HCT116 (cell line): Measurements from ENCODE around the gene PAK6. TPM values are rescaled to one million over a fixed set of nuclear protein-coding genes. Genes with fewer than 3 reads are reported as not detected.

Experiments
- ATAC-seq: fragments of 200-7000 bp; cut with Tn5 transposase; 2 replicates; pipeline ENCODE4 v1.9.1; 2020; ENCODE audit warnings: mild to moderate bottlenecking, moderate library complexity
- BruUV-seq: library from RNA; stranded (reverse); fragments of 400-500 nt; replicated peaks from 2 replicates; lab custom pipeline; 2021; lab: Mats Ljungman, UMichigan
- CTCF ChIA-PET: fragments of 300-600 bp; sonication (Branson Sonifier 250); formaldehyde crosslinking; loops from one replicate; lab custom pipeline; 2021; ENCODE audit warnings: antibody characterized with exemption; lab: Charles Lee
- POLR2A ChIA-PET: fragments of 300-600, 350-600 bp; sonication (Branson Sonifier 250); formaldehyde crosslinking; loops from one replicate; lab custom pipeline; 2021; ENCODE audit warnings: antibody characterized with exemption; lab: Charles Lee
- RAD21 ChIA-PET, 2 experiments: fragments of 300-600 bp; sonication (Branson Sonifier 250); formaldehyde crosslinking; loops; one replicate each; lab custom pipeline; 2023; ENCODE audit warnings: low total read pairs in 2 of 2; ENCODE audit not compliant: uncharacterized antibody in 2 of 2, unreplicated experiment in 2 of 2, low non-redundant PET in 1 of 2; lab: Charles Lee
- DNase-seq: peaks from one replicate; pipeline ENCODE4 v3.0.0-alpha.2; 2010; ENCODE audit warnings: low read depth, low spot score
- H2AFZ ChIP-seq: fragments of 200-600 bp; shearing (Covaris generic), sonication (generic); 2 replicates; pipeline ENCODE4 v1.6.1; 2017; ENCODE audit warnings: low read depth, mixed run types, mixed read lengths, antibody characterized with exemption, low read length; ENCODE audit not compliant: poor library complexity, severe bottlenecking
- H3K27ac ChIP-seq: 2 replicates; pipeline ENCODE4 v1.5.1; 2012; ENCODE audit warnings: low read depth, low read length
- H3K27me3 ChIP-seq: fragments of 200-600 bp; sonication (generic); 2 replicates; pipeline ENCODE4 v1.6.1; 2016; ENCODE audit warnings: mixed run types, low read length, mixed read lengths; ENCODE audit not compliant: insufficient read depth
- H3K36me3 ChIP-seq, 2 experiments: fragments of 200-500 bp in 1 of 2; fragments of 200-600 bp in 1 of 2; sonication (Bioruptor generic) in 1 of 2; sonication (generic) in 1 of 2; 2 replicates each; pipeline versions ENCODE4 v1.5.1 to v1.6.1; 2014 to 2016; ENCODE audit warnings: low read length in 2 of 2, inconsistent platforms in 1 of 2, mixed read lengths in 1 of 2, mixed run types in 1 of 2; ENCODE audit not compliant: insufficient read depth in 2 of 2, control insufficient read depth in 1 of 2
- H3K4me1 ChIP-seq, 2 experiments: fragments of 200-600 bp in 1 of 2; sonication (generic) in 1 of 2; 2 replicates each; pipeline versions ENCODE4 v1.5.1 to v1.6.1; 2012 to 2017; ENCODE audit warnings: low read length in 2 of 2, inconsistent platforms in 1 of 2, mild to moderate bottlenecking in 1 of 2, mixed read lengths in 1 of 2, mixed run types in 1 of 2, moderate library complexity in 1 of 2; ENCODE audit not compliant: insufficient read depth in 2 of 2, control insufficient read depth in 1 of 2
- H3K4me2 ChIP-seq: fragments of 200-600 bp; sonication (generic); 2 replicates; pipeline ENCODE4 v1.6.1; 2017; ENCODE audit warnings: mixed run types, low read length, mixed read lengths
- H3K4me3 ChIP-seq, 2 experiments: fragments of 200-600 bp in 1 of 2; sonication (generic) in 1 of 2; replicated peaks in 1 of 2; 2 replicates each; pipeline ENCODE4 v1.5.1; 2011 to 2016; ENCODE audit warnings: low read length in 2 of 2, control low read depth in 1 of 2, low read depth in 1 of 2, mild to moderate bottlenecking in 1 of 2, mixed read lengths in 1 of 2, mixed run types in 1 of 2
- H3K79me2 ChIP-seq: fragments of 200-600 bp; sonication (generic); 2 replicates; pipeline ENCODE4 v1.6.1; 2017; ENCODE audit warnings: mild to moderate bottlenecking, mixed run types, low read length, moderate library complexity, mixed read lengths; ENCODE audit not compliant: insufficient read depth
- H3K9ac ChIP-seq: fragments of 200-600 bp; sonication (generic); 2 replicates; pipeline ENCODE4 v1.6.1; 2016; ENCODE audit warnings: low read length, mixed read lengths
- H3K9me2 ChIP-seq: fragments of 200-600 bp; sonication (generic), shearing (Covaris generic); 2 replicates; pipeline ENCODE4 v1.6.1; 2017; ENCODE audit warnings: mixed run types, mild to moderate bottlenecking, moderate library complexity; ENCODE audit not compliant: insufficient read depth
- H3K9me3 ChIP-seq, 2 experiments: fragments of 200-500 bp in 1 of 2; fragments of 200-600 bp in 1 of 2; sonication (Bioruptor generic) in 1 of 2; sonication (generic) in 1 of 2; 2 replicates each; pipeline ENCODE4 v1.6.1; 2014 to 2017; ENCODE audit warnings: low read length in 2 of 2, mixed read lengths in 2 of 2, inconsistent platforms in 1 of 2, low read depth in 1 of 2, mild to moderate bottlenecking in 1 of 2, mixed run types in 1 of 2, moderate library complexity in 1 of 2; ENCODE audit not compliant: control insufficient read depth in 1 of 2, insufficient read depth in 1 of 2
- H4K20me1 ChIP-seq: fragments of 200-600 bp; sonication (generic), shearing (Covaris generic); 2 replicates; pipeline ENCODE4 v1.6.1; 2017; ENCODE audit warnings: mixed run types, mild to moderate bottlenecking, moderate library complexity; ENCODE audit not compliant: insufficient read depth
- ELF1 ChIP-seq: IDR thresholded peaks from 2 replicates; pipeline ENCODE4 v1.6.1; 2012; ENCODE audit warnings: low read depth, borderline replicate concordance
- EZH2 ChIP-seq: fragments of 200-600 bp; sonication (generic); IDR thresholded peaks from 2 replicates; pipeline ENCODE4 v1.6.1; 2017; ENCODE audit warnings: antibody characterized with exemption, mixed run types
- JUND ChIP-seq: IDR thresholded peaks from 2 replicates; pipeline ENCODE4 v1.6.1; 2012
- POLR2AphosphoS5 ChIP-seq: IDR thresholded peaks from 2 replicates; pipeline ENCODE4 v1.6.1; 2011; ENCODE audit warnings: mild to moderate bottlenecking, low read depth, low read length, moderate library complexity
- RAD21 ChIP-seq: IDR thresholded peaks from 2 replicates; pipeline ENCODE4 v1.6.1; 2012; ENCODE audit warnings: low read depth, mild to moderate bottlenecking
- TCF7L2 ChIP-seq: IDR thresholded peaks from 2 replicates; pipeline ENCODE4 v1.7.0; 2011; ENCODE audit warnings: borderline replicate concordance, inconsistent platforms; ENCODE audit not compliant: insufficient read depth, insufficient read length; ENCODE audit errors: extremely low read depth
- ZFX ChIP-seq: fragments of 450-650 bp; IDR thresholded peaks from 2 replicates; pipeline ENCODE4 v1.6.1; 2017
- ZNF274 ChIP-seq: fragments of 200-500 bp; sonication (Bioruptor generic); IDR thresholded peaks from 2 replicates; pipeline ENCODE4 v1.6.1; 2014; ENCODE audit warnings: mild to moderate bottlenecking, low read depth, low read length, inconsistent platforms
- intact Hi-C: fragments of 100-400 bp; cut with micrococcal nuclease; formaldehyde crosslinking; loops from 2 replicates; pipeline ENCODE4 v1.10.0; 2022
- total RNA-seq: library from RNA; stranded (reverse); gene quantifications from one replicate; pipeline ENCODE4 v1.2.1, GENCODE V29; 2021; ENCODE audit not compliant: unreplicated experiment
- TF ChIP-seq, protein P1 (sequence below): IDR thresholded peaks from 2 replicates; pipeline ENCODE4 v1.6.1; 2012
- TF ChIP-seq, protein P2 (sequence below), 3 experiments: fragments of 200-600 bp in 1 of 3; sonication (generic) in 1 of 3; IDR thresholded peaks in 2 of 3; conservative IDR thresholded peaks in 1 of 3; 2 replicates each; pipeline ENCODE4 v1.5.1; 2012 to 2017; ENCODE audit warnings: low read depth in 2 of 3, low read length in 2 of 3, antibody characterized with exemption in 1 of 3, borderline replicate concordance in 1 of 3, control low read depth in 1 of 3, mild to moderate bottlenecking in 1 of 3, mixed read lengths in 1 of 3, mixed run types in 1 of 3, moderate library complexity in 1 of 3; ENCODE audit not compliant: insufficient read depth in 1 of 3

PAK6 gene
- total RNA-seq, 1 experiment from 2014 or later, result 19.9 TPM

DNA sequence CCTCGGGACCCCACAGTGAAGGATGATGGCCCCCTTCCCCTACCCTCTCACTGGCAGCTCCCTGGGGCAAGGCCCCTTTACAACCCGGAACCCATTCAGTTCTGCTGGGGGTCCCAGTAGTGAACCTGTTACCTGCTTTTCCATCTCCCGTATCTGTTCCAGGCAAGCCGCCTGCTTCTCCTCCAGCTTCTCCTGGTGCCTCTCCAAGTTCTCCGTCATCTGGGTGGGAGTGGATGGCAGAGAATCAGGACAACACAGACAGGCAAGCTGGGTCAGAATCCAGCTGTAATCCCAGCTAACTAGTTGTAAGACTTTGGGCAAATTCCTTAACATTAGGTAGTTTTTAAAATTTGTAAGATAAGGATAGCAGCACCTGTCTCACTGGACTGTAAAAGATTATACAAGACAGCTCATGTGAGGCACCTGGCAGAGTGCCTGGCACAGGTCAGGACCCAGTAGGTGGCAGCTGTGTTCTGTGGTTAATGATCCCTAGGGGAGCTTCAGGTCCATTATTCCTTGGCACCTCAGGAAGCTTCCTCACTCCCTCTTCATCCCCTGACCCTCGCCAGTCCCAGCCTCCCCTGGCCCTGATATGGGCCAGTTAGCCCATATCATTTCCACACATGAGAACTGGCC, 50.4 kb downstream of the PAK6 start:
- ChIA-PET POLR2A (no interaction called here), CTCF (interaction anchor here (0.6 to 3.3 kb wide), 14 partner anchors 10 to 605 kb away, joined by 3 to 31 read pairs (median 4); partner anchors contain the start of genes PLCB2 and VPS18)

DNA sequence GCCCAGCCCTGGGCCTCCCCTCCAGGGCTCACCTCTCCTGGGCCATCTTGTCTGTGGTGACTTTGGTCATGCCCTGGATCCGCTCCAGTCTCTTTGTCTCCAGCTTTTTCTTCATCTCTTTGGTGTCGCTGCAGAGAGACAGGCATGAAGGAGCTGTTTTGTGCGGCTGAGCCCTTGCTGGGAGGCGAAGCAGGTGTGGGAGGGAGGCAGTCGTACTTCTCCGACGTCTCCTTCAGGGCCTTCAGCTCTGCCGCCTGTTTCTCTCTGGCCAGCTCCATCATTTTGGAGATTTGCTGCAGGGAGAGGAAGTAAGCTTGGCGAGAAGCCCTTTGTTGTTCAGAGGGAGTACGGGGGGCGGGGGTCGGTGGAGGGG, 51.7 kb downstream of the PAK6 start:
- H2AFZ ChIP-seq, result no peak overlapping the region
- H3K27me3 ChIP-seq, result no peaks in the 10 kb centered on the region
- H3K4me3 ChIP-seq, result no peak overlapping the region
- DNase-seq, result no peak
- ChIA-PET RAD21 (interaction anchor here in 1 of 2 experiments (1.4 kb wide), 1 partner anchor 19 kb away, joined by 3 read pairs; no protein-coding TSS in a partner anchor), CTCF (interaction anchor here (0.7 to 3.3 kb wide), 10 partner anchors 8 to 616 kb away, joined by 3 to 31 read pairs (median 4); partner anchors contain the start of gene ANKRD63), POLR2A (interaction anchor here (1.3 kb wide), 1 partner anchor 18 kb away, joined by 6 read pairs; the partner anchor contains the start of gene PLCB2)
- H3K9ac ChIP-seq, result no peak overlapping the region
- BruUV-seq, result no TSS peak
- H4K20me1 ChIP-seq, result no peaks in the 10 kb centered on the region
- H3K79me2 ChIP-seq, result no peaks in the 10 kb centered on the region
- intact Hi-C loops, result no loop called here
- H3K27ac ChIP-seq, result no peak overlapping the region
- H3K9me3 ChIP-seq, result no peaks in the 10 kb centered on the region
- H3K9me2 ChIP-seq, result no peaks in the 10 kb centered on the region
- ATAC-seq, result no peak
- H3K4me2 ChIP-seq, result 0 out of 2 replicates have a peak overlapping the region, but pooled peaks have one; percentile 11
- no peaks in the 10 kb centered on the region for H3K36me3 ChIP-seq
- peaks cover 51 to 57% of the 10 kb centered on the region in 2 experiments for H3K4me1 ChIP-seq
- TF ChIP-seq ELF1 (no peak), POLR2AphosphoS5 (no peak), TCF7L2 (no peak), JUND (no peak), ZNF274 (no peak), ZFX (no peak)
- TF ChIP-seq, protein P1, sequence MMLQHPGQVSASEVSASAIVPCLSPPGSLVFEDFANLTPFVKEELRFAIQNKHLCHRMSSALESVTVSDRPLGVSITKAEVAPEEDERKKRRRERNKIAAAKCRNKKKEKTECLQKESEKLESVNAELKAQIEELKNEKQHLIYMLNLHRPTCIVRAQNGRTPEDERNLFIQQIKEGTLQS, result no peak
- TF ChIP-seq, protein P2, sequence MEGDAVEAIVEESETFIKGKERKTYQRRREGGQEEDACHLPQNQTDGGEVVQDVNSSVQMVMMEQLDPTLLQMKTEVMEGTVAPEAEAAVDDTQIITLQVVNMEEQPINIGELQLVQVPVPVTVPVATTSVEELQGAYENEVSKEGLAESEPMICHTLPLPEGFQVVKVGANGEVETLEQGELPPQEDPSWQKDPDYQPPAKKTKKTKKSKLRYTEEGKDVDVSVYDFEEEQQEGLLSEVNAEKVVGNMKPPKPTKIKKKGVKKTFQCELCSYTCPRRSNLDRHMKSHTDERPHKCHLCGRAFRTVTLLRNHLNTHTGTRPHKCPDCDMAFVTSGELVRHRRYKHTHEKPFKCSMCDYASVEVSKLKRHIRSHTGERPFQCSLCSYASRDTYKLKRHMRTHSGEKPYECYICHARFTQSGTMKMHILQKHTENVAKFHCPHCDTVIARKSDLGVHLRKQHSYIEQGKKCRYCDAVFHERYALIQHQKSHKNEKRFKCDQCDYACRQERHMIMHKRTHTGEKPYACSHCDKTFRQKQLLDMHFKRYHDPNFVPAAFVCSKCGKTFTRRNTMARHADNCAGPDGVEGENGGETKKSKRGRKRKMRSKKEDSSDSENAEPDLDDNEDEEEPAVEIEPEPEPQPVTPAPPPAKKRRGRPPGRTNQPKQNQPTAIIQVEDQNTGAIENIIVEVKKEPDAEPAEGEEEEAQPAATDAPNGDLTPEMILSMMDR (IDR thresholded peaks at IDR 0.05 in 2 of 3, conservative IDR thresholded peaks at IDR 0.05 in 1 of 3; ENCODE audit: borderline replicate concordance in 1 of 3, insufficient read depth in 1 of 3, low read depth in 2 of 3, low read length in 2 of 3), result no peak

More for the DNA sequence above, 50.4 kb downstream of the PAK6 start:
- Histone ChIP-seq H3K9me3 (no peaks in the 10 kb centered on the region), H3K4me1 (peaks cover 59 to 65% of the 10 kb centered on the region in 2 experiments), H3K79me2 (no peaks in the 10 kb centered on the region), H3K4me3 (no peak overlapping the region), H3K9me2 (no peaks in the 10 kb centered on the region), H3K36me3 (no peaks in the 10 kb centered on the region), H3K27me3 (no peaks in the 10 kb centered on the region), H3K27ac (no peak overlapping the region), H2AFZ (no peak overlapping the region), H3K9ac (no peak overlapping the region), H4K20me1 (no peaks in the 10 kb centered on the region), H3K4me2 (peak overlapping the region; percentile 30)
- intact Hi-C loops, result no loop called here
- DNase-seq, result no peak
- no TSS peak for BruUV-seq
- TF ChIP-seq, protein P2 (IDR thresholded peaks at IDR 0.05 in 2 of 3, conservative IDR thresholded peaks at IDR 0.05 in 1 of 3; ENCODE audit: borderline replicate concordance in 1 of 3, insufficient read depth in 1 of 3, low read depth in 2 of 3, low read length in 2 of 3), result peak in 1 of 3 experiments; percentile 31; a peak in 1 of 6 replicates
- no peak for TF ChIP-seq EZH2
- peak; percentile 53 for TF ChIP-seq RAD21
- ATAC-seq, result no peak
- RAD21 ChIA-PET, result interaction anchor here in 1 of 2 experiments (0.6 to 1.4 kb wide), 5 partner anchors 20 to 254 kb away, joined by 3 to 5 read pairs (median 4); no protein-coding TSS in a partner anchor
